ENCODE data around the gene ATP2C2. TPM values are rescaled to one million over a fixed set of nuclear protein-coding genes. Genes with fewer than 3 reads are reported as not detected.

Gene ATP2C2
- total RNA-seq, 1 experiment from 2014 or later = 0.67 TPM

DNA sequence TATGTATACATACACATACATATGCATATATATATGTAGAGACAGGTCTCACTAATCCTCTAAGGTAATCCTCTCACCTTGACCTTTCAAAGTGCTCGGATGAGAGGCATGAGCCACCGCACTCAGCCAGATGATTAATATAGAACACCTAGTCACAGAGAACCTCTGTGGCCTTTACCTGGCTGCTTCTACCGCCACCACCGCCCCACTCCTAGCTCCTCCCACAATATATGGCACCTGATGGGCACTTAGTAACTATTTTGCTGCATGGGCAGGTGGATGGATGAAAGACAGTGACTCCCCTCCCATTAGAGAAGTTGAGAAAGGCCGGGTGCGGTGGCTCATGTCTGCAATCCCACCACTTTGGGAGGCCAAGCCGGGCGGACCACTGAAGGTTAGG is 16.7 kb upstream of the ATP2C2 start:
- BruUV-seq (replicated peaks) = no TSS peak
- in situ Hi-C loops (cut with HindIII; ENCODE audit: low pct_unique_long_range_greater_than_20kb, low sequenced_read_pairs) = no loop called here
- TF ChIP-seq POLR2AphosphoS5 (IDR thresholded peaks at IDR 0.05; ENCODE audit: low read depth, low read length) (no peak), SIN3A (IDR thresholded peaks at IDR 0.05; ENCODE audit: borderline replicate concordance, insufficient read depth, low read depth, low read length) (no peak), TCF7L2 (IDR thresholded peaks at IDR 0.05; ENCODE audit: low read depth, low read length) (no peak)
- TF ChIP-seq, protein P1, sequence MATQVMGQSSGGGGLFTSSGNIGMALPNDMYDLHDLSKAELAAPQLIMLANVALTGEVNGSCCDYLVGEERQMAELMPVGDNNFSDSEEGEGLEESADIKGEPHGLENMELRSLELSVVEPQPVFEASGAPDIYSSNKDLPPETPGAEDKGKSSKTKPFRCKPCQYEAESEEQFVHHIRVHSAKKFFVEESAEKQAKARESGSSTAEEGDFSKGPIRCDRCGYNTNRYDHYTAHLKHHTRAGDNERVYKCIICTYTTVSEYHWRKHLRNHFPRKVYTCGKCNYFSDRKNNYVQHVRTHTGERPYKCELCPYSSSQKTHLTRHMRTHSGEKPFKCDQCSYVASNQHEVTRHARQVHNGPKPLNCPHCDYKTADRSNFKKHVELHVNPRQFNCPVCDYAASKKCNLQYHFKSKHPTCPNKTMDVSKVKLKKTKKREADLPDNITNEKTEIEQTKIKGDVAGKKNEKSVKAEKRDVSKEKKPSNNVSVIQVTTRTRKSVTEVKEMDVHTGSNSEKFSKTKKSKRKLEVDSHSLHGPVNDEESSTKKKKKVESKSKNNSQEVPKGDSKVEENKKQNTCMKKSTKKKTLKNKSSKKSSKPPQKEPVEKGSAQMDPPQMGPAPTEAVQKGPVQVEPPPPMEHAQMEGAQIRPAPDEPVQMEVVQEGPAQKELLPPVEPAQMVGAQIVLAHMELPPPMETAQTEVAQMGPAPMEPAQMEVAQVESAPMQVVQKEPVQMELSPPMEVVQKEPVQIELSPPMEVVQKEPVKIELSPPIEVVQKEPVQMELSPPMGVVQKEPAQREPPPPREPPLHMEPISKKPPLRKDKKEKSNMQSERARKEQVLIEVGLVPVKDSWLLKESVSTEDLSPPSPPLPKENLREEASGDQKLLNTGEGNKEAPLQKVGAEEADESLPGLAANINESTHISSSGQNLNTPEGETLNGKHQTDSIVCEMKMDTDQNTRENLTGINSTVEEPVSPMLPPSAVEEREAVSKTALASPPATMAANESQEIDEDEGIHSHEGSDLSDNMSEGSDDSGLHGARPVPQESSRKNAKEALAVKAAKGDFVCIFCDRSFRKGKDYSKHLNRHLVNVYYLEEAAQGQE (IDR thresholded peaks at IDR 0.05; ENCODE audit: insufficient read depth in 1 of 2, low read depth in 2 of 2, low read length in 1 of 2) = no peak
- TF ChIP-seq, protein P2, sequence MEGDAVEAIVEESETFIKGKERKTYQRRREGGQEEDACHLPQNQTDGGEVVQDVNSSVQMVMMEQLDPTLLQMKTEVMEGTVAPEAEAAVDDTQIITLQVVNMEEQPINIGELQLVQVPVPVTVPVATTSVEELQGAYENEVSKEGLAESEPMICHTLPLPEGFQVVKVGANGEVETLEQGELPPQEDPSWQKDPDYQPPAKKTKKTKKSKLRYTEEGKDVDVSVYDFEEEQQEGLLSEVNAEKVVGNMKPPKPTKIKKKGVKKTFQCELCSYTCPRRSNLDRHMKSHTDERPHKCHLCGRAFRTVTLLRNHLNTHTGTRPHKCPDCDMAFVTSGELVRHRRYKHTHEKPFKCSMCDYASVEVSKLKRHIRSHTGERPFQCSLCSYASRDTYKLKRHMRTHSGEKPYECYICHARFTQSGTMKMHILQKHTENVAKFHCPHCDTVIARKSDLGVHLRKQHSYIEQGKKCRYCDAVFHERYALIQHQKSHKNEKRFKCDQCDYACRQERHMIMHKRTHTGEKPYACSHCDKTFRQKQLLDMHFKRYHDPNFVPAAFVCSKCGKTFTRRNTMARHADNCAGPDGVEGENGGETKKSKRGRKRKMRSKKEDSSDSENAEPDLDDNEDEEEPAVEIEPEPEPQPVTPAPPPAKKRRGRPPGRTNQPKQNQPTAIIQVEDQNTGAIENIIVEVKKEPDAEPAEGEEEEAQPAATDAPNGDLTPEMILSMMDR (IDR thresholded peaks at IDR 0.05) = no peak

DNA sequence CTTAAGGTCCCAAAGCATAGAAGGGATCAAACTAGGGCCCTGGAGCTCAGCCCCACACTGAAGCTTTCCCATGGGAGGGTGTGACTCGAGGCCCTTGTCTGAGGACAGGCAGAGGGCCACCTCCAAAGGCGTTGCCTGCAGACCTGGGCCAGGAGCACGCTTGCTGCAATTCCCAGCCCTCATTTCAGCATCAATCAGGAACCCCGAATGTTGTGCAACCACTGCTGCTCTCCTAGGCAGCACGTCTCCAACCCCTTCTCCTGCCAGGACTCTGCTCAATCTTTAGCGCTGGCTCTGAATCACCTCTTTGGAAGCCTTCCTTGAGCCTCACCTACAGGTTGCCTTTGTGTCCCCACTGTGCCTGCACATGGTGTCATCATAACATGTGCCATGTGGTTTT is 14.0 kb upstream of the ATP2C2 start:
- TF ChIP-seq TCF7L2 (IDR thresholded peaks at IDR 0.05; ENCODE audit: low read depth, low read length) (no peak), SIN3A (IDR thresholded peaks at IDR 0.05; ENCODE audit: borderline replicate concordance, insufficient read depth, low read depth, low read length) (no peak)
- ChIA-PET POLR2A (no interaction called here), CTCF (no interaction called here)
- intact Hi-C loops (cut with micrococcal nuclease; ENCODE audit: unreplicated experiment) (no loop called here), in situ Hi-C loops (cut with HindIII; ENCODE audit: low pct_unique_long_range_greater_than_20kb, low sequenced_read_pairs) (no loop called here)
- H3K27me3 ChIP-seq (ENCODE audit: control insufficient read depth, insufficient read depth, low read length) = no peaks in the 10 kb centered on the region
- DNase-seq (ENCODE audit: low read depth, low spot score) = no peak
- no peak for ATAC-seq
- no peaks in the 10 kb centered on the region for H3K36me3 ChIP-seq (ENCODE audit: control insufficient read depth, insufficient read depth, low read length)
- BruUV-seq (replicated peaks) = no TSS peak
- no peaks in the 10 kb centered on the region for H3K9me3 ChIP-seq (ENCODE audit: control insufficient read depth, insufficient read depth, low read depth, low read length)
- no peaks in the 10 kb centered on the region for H3K4me1 ChIP-seq (ENCODE audit: control insufficient read depth, insufficient read depth, low read length)
- H3K27ac ChIP-seq (ENCODE audit: low read length) = no peak overlapping the region
- no peak overlapping the region for H3K4me3 ChIP-seq (ENCODE audit: low read depth in 2 of 2, low read length in 2 of 2)

More for the DNA sequence above, 16.7 kb upstream of the ATP2C2 start:
- no peaks in the 10 kb centered on the region for H3K27me3 ChIP-seq (ENCODE audit: control insufficient read depth, insufficient read depth, low read length)
- no peaks in the 10 kb centered on the region for H3K9me3 ChIP-seq (ENCODE audit: control insufficient read depth, insufficient read depth, low read depth, low read length)
- H3K36me3 ChIP-seq (ENCODE audit: control insufficient read depth, insufficient read depth, low read length) = no peaks in the 10 kb centered on the region
- ChIA-PET POLR2A (no interaction called here), CTCF (no interaction called here)
- no peak overlapping the region for H3K27ac ChIP-seq (ENCODE audit: low read length)
- H3K4me3 ChIP-seq (ENCODE audit: low read depth in 2 of 2, low read length in 2 of 2) = no peak overlapping the region
- ATAC-seq (no peak), DNase-seq (ENCODE audit: low read depth, low spot score) (no peak)
- intact Hi-C loops (cut with micrococcal nuclease; ENCODE audit: unreplicated experiment) = no loop called here
- H3K4me1 ChIP-seq (ENCODE audit: control insufficient read depth, insufficient read depth, low read length) = no peaks in the 10 kb centered on the region

DNA sequence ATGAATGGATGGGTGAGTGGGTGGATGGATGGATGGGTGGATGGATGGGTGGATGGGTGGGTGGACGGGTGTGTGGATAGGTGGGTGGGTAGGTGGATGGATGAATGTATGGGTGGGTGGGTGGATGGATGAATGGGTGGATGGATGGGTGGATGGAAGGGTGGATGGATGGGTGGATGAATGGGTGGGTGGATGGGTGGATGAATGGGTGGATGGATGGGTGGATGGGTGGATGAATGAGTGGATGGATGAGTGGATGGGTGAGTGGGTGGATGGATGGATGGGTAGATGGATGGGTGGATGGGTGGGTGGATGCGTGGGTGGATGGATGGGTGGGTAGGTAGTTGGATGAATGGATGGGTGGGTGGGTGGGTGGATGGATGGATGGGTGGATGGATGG is 13.2 kb upstream of the ATP2C2 start:
- no peak for ATAC-seq
- no peak overlapping the region for H3K4me3 ChIP-seq (ENCODE audit: low read depth in 2 of 2, low read length in 2 of 2)
- DNase-seq (ENCODE audit: low read depth, low spot score) = no peak
- TF ChIP-seq, protein P2 (IDR thresholded peaks at IDR 0.05) = no peak
- TF ChIP-seq TCF7L2 (IDR thresholded peaks at IDR 0.05; ENCODE audit: low read depth, low read length) = no peak
- no peak for TF ChIP-seq SIN3A (IDR thresholded peaks at IDR 0.05; ENCODE audit: borderline replicate concordance, insufficient read depth, low read depth, low read length)
- no peak for TF ChIP-seq POLR2AphosphoS5 (IDR thresholded peaks at IDR 0.05; ENCODE audit: low read depth, low read length)
- TF ChIP-seq, protein P1 (IDR thresholded peaks at IDR 0.05; ENCODE audit: insufficient read depth in 1 of 2, low read depth in 2 of 2, low read length in 1 of 2) = no peak
- H3K27ac ChIP-seq (ENCODE audit: low read length) = no peak overlapping the region
- no peaks in the 10 kb centered on the region for H3K27me3 ChIP-seq (ENCODE audit: control insufficient read depth, insufficient read depth, low read length)
- ChIA-PET POLR2A (no interaction called here), CTCF (no interaction called here)
- no TSS peak for BruUV-seq (replicated peaks)
- intact Hi-C loops (cut with micrococcal nuclease; ENCODE audit: unreplicated experiment) (no loop called here), in situ Hi-C loops (cut with HindIII; ENCODE audit: low pct_unique_long_range_greater_than_20kb, low sequenced_read_pairs) (no loop called here)
- H3K4me1 ChIP-seq (ENCODE audit: control insufficient read depth, insufficient read depth, low read length) = no peaks in the 10 kb centered on the region
- no peaks in the 10 kb centered on the region for H3K9me3 ChIP-seq (ENCODE audit: control insufficient read depth, insufficient read depth, low read depth, low read length)
- no peaks in the 10 kb centered on the region for H3K36me3 ChIP-seq (ENCODE audit: control insufficient read depth, insufficient read depth, low read length)

Measured in Panc1 (cell line).